ENCODE results near the gene RALB.

Gene RALB

DNA sequence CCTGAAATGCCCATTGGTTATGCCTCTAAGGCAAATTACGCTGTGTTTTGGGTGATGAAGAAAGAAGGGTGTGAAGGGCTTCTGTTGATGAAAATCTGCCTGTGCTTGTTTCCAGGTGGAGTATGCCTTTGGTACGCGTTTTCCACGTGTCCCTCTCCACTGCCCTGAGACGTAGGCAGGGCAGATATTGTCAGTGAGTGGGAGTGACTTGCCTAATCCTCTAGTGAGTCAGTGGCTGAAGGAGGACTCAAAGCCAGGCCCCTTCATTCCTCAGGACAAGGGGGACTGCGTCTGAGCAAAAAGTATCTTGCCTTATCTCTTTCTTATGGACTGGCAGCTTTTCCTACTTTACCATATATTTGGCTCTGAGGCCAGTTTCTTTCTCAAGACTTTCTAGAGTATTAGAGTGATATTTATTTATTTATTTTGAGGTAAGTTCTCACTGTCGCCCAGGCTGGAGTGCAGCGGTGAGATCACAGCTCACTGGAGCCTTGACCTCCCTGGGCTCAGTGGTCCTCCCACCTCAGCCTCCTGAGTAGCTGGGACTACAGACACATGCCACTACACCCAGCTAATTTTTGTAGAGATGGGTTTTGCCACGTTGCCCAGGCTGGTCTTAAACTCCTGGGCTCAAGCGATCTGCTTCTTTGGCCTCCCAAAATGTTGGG lies 10.2 kb downstream of the RALB start:
- DNase-seq (ENCODE audit: low read depth in 2 of 2): no peak

GRCh38 chr2:120265006-120265405 lies 12.4 kb downstream of the RALB start:
- DNase-seq (ENCODE audit: low read depth in 2 of 2): no peak

- no peak for DNase-seq (ENCODE audit: low read depth in 2 of 2)
Measured at GRCh38 chr2:120267348-120267747, 14.7 kb downstream of the RALB start.

- no peak for DNase-seq (ENCODE audit: low read depth in 2 of 2)
Measured at GRCh38 chr2:120269076-120269744, 16.6 kb downstream of the RALB start.

DNA sequence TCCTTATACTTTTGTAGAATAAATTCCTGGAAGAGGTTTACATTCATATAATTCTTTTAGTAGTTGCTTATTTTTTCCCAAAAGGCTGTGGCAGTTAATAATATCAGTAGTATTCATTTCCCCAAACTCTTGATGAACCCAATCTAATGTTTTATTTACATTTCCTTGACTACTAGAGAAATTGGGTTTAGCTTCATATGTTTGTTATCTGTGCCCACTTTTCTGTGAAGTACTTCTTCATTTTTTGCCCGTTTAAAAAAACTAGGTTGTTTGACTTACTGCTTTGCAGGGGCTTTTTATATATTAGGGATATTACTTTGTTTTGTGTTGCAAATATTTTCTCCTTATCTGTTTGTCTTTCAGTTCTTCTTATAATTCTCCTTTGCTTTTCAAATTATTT lies 17.2 kb downstream of the RALB start:
- no peak for DNase-seq (ENCODE audit: low read depth in 2 of 2)

- no peak for DNase-seq (ENCODE audit: low read depth in 2 of 2)
Measured at GRCh38 chr2:120271711-120272379, 19.2 kb downstream of the RALB start.

- DNase-seq (ENCODE audit: low read depth in 2 of 2): no peak
Measured at GRCh38 chr2:120272763-120273481, 20.3 kb downstream of the RALB start.

- no peak for DNase-seq (ENCODE audit: low read depth in 2 of 2)
Measured at GRCh38 chr2:120275617-120276400, 23.2 kb downstream of the RALB start.

DNA sequence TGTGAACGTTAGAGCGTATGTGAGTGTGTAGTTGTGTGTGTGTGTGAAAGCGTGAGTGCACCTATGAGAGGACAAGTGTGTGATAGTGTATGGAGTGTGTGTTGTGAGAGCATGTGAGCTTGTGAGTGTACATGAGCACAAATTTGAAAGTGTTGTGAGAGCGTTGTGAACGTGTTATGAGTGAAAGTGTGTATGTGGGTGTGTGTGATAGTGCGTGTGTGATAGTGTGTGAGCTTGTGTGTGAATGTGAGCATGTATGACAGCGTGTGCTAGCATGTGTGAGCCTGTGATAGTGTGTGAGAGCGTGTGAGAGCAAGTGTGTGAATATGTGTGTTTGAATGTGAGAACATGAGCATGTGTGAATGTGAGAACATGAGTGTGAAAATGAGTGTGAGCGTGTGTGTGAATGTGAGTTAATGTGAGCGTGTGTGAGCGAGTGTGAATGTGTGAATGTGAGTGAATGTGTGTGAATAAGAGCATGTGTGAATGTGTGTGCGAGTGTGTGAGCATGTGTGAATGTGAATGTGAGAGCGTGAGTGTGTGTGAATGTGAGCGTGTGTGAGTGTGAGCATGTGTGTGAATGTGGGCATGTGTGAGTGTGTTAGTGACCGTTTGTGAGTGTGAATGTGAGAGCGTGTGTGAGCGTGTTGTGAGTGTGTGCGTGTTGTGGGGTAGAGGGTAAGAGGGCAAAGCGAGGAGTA lies 25.0 kb downstream of the RALB start:
- DNase-seq (ENCODE audit: low read depth in 2 of 2): no peak

DNA sequence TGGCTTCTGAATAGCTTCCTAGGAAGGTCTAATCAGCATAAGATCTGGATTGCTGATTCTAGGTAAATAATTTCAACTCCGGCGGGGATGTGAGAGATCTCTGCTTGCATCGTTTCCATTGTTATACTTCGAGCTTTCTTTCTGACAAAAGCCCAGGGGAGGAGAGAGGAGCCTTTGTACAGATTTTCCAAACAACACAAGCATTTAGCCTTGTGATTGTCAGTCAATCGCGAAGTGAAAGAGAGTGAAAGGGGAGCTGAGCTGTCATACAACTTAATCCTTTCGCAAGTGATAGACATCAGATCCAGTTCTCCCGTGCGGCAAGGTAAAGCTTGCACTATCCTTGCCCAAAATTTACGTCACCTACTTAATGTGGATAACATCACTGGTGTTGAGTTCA lies 26.2 kb downstream of the RALB start:
- DNase-seq (ENCODE audit: low read depth in 2 of 2): no peak

- DNase-seq (ENCODE audit: low read depth in 2 of 2): no peak
Measured at GRCh38 chr2:120279708-120280107, 27.1 kb downstream of the RALB start.

- DNase-seq (ENCODE audit: low read depth in 2 of 2): no peak
Measured at GRCh38 chr2:120283649-120284048, 31.0 kb downstream of the RALB start.

GRCh38 chr2:120285056-120285455 lies 32.4 kb downstream of the RALB start:
- no peak for DNase-seq (ENCODE audit: low read depth in 2 of 2)

GRCh38 chr2:120287183-120288015 lies 34.7 kb downstream of the RALB start:
- peak; percentile 17 to 26 for DNase-seq (ENCODE audit: low read depth in 2 of 2)

GRCh38 chr2:120288016-120288373 lies 35.3 kb downstream of the RALB start:
- no peak for DNase-seq (ENCODE audit: low read depth in 2 of 2)

- no peak for DNase-seq (ENCODE audit: low read depth in 2 of 2)
Measured at GRCh38 chr2:120289221-120289906, 36.7 kb downstream of the RALB start.

DNA sequence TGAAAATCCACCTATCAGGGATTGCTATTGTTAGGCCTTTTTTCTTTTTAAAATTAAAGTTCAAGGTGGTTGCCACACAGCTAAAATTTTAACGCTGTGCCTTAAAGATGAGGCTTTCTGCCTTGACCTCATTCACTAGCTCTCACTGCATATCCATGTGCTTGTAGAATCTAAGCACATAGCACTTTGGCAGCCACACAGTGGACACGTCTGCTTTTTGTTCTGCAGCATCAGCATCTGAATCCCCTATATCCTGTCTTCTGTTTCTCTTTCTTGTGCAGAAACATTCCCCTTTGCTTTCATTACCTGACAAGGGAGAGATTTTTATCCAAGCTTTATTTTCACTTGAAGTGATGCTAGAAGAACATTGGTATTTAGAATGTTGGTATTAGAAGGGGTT lies 38.1 kb downstream of the RALB start:
- no peak for DNase-seq (ENCODE audit: low read depth in 2 of 2)

GRCh38 chr2:120291401-120292311 lies 39.0 kb downstream of the RALB start:
- no peak for DNase-seq (ENCODE audit: low read depth in 2 of 2)

Measured in stimulated activated CD4-positive, alpha-beta T cell treated with anti-CD3 and anti-CD28 coated beads, Interleukin-15, amount 100 ng/mL, for 48 hours (primary cell).